ENCODE data around the gene C1orf74.

C1orf74 gene

DNA sequence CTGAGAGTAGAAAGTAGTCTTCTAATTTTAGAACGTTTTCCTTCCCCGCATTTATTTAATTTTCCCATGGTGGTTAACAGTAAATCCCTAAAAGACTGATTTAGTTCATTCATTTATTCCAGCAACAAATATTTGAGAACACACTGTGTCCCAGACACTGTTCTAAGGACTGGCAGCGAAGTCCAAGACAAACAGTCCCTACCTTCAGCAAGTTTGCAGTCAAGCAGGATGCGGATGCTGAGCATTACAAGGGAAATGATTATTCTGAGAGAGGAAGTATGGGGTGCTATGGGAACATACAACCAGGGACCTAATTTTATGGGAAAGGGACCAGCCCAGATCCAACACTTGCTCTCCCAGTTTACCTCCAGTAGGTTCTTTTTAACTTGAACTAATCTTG lies 1.2 kb upstream of the C1orf74 start:
- no peak overlapping the region for H3K27ac ChIP-seq
- H3K36me3 ChIP-seq = peaks cover 3% of the 10 kb centered on the region; the same call in 1 of the 2 replicates
- no peak for DNase-seq
- peaks cover 10% of the 10 kb centered on the region for H3K27me3 ChIP-seq (ENCODE audit: insufficient read depth, low read depth, severe bottlenecking)
- peaks cover 8% of the 10 kb centered on the region for H3K9me3 ChIP-seq (ENCODE audit: severe bottlenecking)
- no peak overlapping the region for H3K4me3 ChIP-seq (ENCODE audit: low read depth, low read length)
- TF ChIP-seq, protein P1, sequence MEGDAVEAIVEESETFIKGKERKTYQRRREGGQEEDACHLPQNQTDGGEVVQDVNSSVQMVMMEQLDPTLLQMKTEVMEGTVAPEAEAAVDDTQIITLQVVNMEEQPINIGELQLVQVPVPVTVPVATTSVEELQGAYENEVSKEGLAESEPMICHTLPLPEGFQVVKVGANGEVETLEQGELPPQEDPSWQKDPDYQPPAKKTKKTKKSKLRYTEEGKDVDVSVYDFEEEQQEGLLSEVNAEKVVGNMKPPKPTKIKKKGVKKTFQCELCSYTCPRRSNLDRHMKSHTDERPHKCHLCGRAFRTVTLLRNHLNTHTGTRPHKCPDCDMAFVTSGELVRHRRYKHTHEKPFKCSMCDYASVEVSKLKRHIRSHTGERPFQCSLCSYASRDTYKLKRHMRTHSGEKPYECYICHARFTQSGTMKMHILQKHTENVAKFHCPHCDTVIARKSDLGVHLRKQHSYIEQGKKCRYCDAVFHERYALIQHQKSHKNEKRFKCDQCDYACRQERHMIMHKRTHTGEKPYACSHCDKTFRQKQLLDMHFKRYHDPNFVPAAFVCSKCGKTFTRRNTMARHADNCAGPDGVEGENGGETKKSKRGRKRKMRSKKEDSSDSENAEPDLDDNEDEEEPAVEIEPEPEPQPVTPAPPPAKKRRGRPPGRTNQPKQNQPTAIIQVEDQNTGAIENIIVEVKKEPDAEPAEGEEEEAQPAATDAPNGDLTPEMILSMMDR (IDR thresholded peaks at IDR 0.05; ENCODE audit: low read depth, low read length) = no peak

DNA sequence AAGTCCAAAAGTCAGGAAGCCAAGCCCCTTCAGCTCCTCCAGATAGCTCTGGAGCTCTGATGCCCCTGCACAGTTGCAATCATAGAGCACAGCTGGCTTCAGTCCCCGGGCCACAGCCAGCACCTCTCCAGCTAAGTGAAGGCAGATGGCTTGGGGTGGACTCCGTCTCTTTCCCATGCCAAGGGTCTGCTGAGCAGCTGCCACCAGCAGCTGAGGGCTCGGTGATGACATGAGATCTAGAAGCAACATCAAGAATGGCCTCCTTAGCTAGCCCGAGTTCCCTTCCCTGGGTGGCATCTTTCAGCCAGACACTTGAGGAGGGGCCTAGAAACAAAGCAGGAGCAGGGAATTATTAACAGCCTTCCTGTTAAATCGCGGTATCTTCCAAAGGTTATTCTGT lies 973 bp downstream of the C1orf74 start:
- Histone ChIP-seq H3K27ac (no peak overlapping the region), H3K27me3 (ENCODE audit: insufficient read depth, low read depth, severe bottlenecking) (no peaks in the 10 kb centered on the region), H3K4me3 (ENCODE audit: low read depth, low read length) (no peak overlapping the region), H3K9me3 (ENCODE audit: severe bottlenecking) (peaks cover 8% of the 10 kb centered on the region), H3K36me3 (peaks cover 3% of the 10 kb centered on the region; the same call in 1 of the 2 replicates)
- TF ChIP-seq, protein P1 (IDR thresholded peaks at IDR 0.05; ENCODE audit: low read depth, low read length) = no peak
- no peak for DNase-seq

DNA sequence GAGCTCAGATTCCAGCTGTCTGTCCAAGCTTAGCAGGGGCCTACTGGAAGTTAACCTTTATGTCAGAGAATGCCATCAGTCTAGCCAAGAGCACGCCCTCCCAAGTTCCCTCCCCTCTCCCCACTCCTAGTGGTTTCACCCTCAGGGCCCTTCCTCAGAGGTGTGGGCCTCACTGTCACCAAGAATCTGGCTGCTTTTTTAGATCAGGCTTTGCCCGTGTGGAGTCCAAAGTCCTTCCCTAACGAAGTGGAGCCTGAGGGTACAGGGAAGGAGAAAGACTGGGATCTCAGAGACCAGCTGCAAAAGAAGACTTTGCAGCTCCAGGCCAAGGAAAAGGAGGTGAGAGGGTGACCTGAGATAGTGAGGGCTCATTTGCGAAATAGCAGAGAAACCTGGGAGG lies 4.1 kb downstream of the C1orf74 start:
- no peak for DNase-seq
- Histone ChIP-seq H3K9me3 (ENCODE audit: severe bottlenecking) (peaks cover 6% of the 10 kb centered on the region), H3K36me3 (peaks cover 3% of the 10 kb centered on the region; the same call in 1 of the 2 replicates), H3K27ac (no peak overlapping the region), H3K27me3 (ENCODE audit: insufficient read depth, low read depth, severe bottlenecking) (no peaks in the 10 kb centered on the region), H3K4me3 (ENCODE audit: low read depth, low read length) (no peak overlapping the region)
- TF ChIP-seq, protein P1 (IDR thresholded peaks at IDR 0.05; ENCODE audit: low read depth, low read length) = no peak

DNA sequence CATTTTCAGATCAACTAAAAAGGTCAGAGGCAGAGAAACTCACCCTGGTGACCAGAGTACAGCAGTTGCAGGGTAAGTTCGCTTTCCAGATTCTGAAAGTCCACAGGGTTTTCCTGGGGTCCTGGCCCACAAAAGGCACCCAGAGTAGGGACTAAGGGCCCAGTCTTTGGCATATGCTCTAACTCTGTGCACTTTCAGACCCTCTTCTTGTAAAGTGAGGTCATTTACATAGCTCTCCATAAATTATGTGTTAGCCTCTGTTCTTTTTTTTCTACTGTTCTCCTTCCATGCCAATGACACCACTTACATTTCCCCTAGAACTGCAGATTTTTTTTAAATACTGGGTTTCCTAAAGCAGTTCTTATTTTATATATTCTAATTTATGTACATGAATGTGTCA lies 6.3 kb downstream of the C1orf74 start:
- H3K27ac ChIP-seq = no peak overlapping the region
- H3K36me3 ChIP-seq = peaks cover 3% of the 10 kb centered on the region; the same call in 1 of the 2 replicates
- no peaks in the 10 kb centered on the region for H3K27me3 ChIP-seq (ENCODE audit: insufficient read depth, low read depth, severe bottlenecking)
- TF ChIP-seq, protein P1 (IDR thresholded peaks at IDR 0.05; ENCODE audit: low read depth, low read length) = no peak
- no peaks in the 10 kb centered on the region for H3K9me3 ChIP-seq (ENCODE audit: severe bottlenecking)
- DNase-seq = no peak
- no peak overlapping the region for H3K4me3 ChIP-seq (ENCODE audit: low read depth, low read length)

DNA sequence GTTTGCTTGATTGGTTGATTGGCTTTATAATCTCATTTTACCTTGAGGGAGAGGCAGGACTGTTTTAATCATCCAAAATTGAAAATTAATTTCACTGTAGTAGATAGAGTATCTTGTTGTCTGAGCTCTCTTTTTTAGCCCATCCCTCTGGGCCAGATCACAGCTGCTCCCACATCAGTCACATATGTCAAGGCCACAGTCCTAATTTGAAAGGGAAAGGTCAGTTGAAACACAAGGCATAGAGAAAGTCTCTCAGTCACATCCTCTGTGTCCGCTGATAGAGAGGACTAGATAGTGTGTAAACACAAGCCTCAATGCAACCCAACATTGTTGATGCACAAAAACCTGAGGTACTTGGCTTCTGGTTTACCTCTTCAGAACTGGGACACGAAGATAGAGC lies 6.8 kb downstream of the C1orf74 start:
- TF ChIP-seq, protein P1 (IDR thresholded peaks at IDR 0.05; ENCODE audit: low read depth, low read length) = no peak
- Histone ChIP-seq H3K36me3 (peaks cover 2% of the 10 kb centered on the region; the same call in 1 of the 2 replicates), H3K27ac (no peak overlapping the region), H3K27me3 (ENCODE audit: insufficient read depth, low read depth, severe bottlenecking) (no peaks in the 10 kb centered on the region), H3K9me3 (ENCODE audit: severe bottlenecking) (no peaks in the 10 kb centered on the region), H3K4me3 (ENCODE audit: low read depth, low read length) (no peak overlapping the region)
- no peak for DNase-seq

DNA sequence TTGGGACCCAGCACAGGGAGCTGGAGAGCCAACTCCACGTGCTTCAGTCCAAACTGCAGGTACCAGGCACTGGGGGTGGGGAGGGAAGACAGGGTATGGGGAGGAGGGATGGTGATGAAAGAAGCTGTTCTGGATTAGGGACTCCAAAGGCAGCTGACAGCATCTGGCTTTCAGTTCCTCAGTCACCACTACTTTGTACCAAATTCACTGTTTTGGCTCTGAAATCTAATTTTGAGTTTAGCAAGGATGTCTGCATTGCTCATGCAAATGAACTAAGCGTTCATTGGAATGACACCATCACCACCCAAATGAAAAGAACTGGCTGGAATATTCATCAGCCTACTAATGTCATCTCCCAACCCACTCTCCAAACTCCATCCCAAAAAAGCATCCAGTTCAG lies 8.7 kb downstream of the C1orf74 start:
- TF ChIP-seq, protein P1 (IDR thresholded peaks at IDR 0.05; ENCODE audit: low read depth, low read length) = no peak
- Histone ChIP-seq H3K27me3 (ENCODE audit: insufficient read depth, low read depth, severe bottlenecking) (no peaks in the 10 kb centered on the region), H3K27ac (no peak overlapping the region), H3K9me3 (ENCODE audit: severe bottlenecking) (no peaks in the 10 kb centered on the region), H3K36me3 (no peaks in the 10 kb centered on the region), H3K4me3 (ENCODE audit: low read depth, low read length) (no peak overlapping the region)
- no peak for DNase-seq

Measured in WERI-Rb-1 (cell line).